Gastrocnemius medialis (tissue), 4 donors: ENCODE data around the gene LILRB1. TPM values are rescaled to one million over a fixed set of nuclear protein-coding genes. Genes with fewer than 3 reads are reported as not detected.
A peak's percentile ranks its signal among the peaks of the same experiment; 100 is the strongest.
"Not testable (repeated sequence)": the region's sequence is repeated elsewhere in the genome, so short reads cannot be mapped to it uniquely, and the experiment has no call there.

Source experiments
- ATAC-seq, 2 donors: fragments of 150-250 bp; one replicate each; pipeline ENCODE4 v1.9.1; 2016
- DNase-seq, 2 donors: peaks; one replicate each; pipeline ENCODE4 v3.0.0-alpha.2; 2019
- H3K27ac ChIP-seq, 4 donors: fragments of 200-600 bp; sonication (generic); 1 replicate in 1 of 4; 2 replicates in 3 of 4; pipeline ENCODE4 v1.5.1; 2016 to 2018; ENCODE audit warnings: mild to moderate bottlenecking in 2 of 4, moderate library complexity in 1 of 4
- H3K27me3 ChIP-seq, 3 donors: fragments of 200-600 bp; sonication (generic) in 2 of 3; 1 replicate in 1 of 3; 2 replicates in 2 of 3; pipeline versions ENCODE4 v1.5.1 to v1.6.0; 2016 to 2019; ENCODE audit warnings: mild to moderate bottlenecking in 1 of 3, moderate library complexity in 1 of 3
- H3K36me3 ChIP-seq, 2 donors: fragments of 200-600 bp; sonication (generic) in 1 of 2; one replicate each; pipeline ENCODE4 v1.5.1; 2017 to 2018
- H3K4me1 ChIP-seq, 2 donors: fragments of 200-600 bp; sonication (generic) in 1 of 2; one replicate each; pipeline ENCODE4 v1.5.1; 2016 to 2017; ENCODE audit warnings: mild to moderate bottlenecking in 2 of 2
- H3K4me3 ChIP-seq, 4 donors: fragments of 200-600 bp; sonication (generic) in 3 of 4; 1 replicate in 1 of 4; 2 replicates in 3 of 4; pipeline ENCODE4 v1.5.1; 2016 to 2019; ENCODE audit warnings: mild to moderate bottlenecking in 2 of 4
- H3K9me3 ChIP-seq, 3 donors: fragments of 200-600 bp; sonication (generic) in 2 of 3; 1 replicate in 1 of 3; 2 replicates in 2 of 3; pipeline ENCODE4 v1.5.1; 2016 to 2019
- CTCF ChIP-seq, 5 experiments: fragments of 450-650 bp in 3 of 5; fragments of 200-600 bp in 2 of 5; sonication (generic) in 2 of 5; IDR thresholded peaks in 4 of 5; conservative IDR thresholded peaks in 1 of 5; 1 replicate in 4 of 5; 2 replicates in 1 of 5; pipeline ENCODE4 v1.5.1; 2016 to 2019; ENCODE audit warnings: antibody characterized with exemption in 5 of 5, mild to moderate bottlenecking in 3 of 5, moderate library complexity in 3 of 5
- POLR2A ChIP-seq, 2 donors: fragments of 450-650 bp; IDR thresholded peaks; one replicate each; pipeline ENCODE4 v1.6.1; 2017; ENCODE audit warnings: antibody characterized with exemption in 2 of 2, mild to moderate bottlenecking in 2 of 2, moderate library complexity in 2 of 2
- in situ Hi-C, 4 donors: fragments of 200-750 bp; cut with MboI; loops; one replicate each; pipeline versions ENCODE4 v1.15.0 to v1.8.0; 2017; ENCODE audit warnings: low sequenced_read_pairs in 4 of 4
- intact Hi-C: fragments of 100-400 bp; cut with DNase I; formaldehyde crosslinking; loops from one replicate; pipeline ENCODE4 v1.15.1; 2023; ENCODE audit warnings: low total_unique reads
- total RNA-seq, 4 donors: library from RNA; depleted of rRNA; stranded (reverse); fragments of >200 nt; gene quantifications; one replicate each; pipeline versions ENCODE4 v1.1.0 to v1.2.3, GENCODE V29; 2016

The LILRB1 gene
- total RNA-seq, 4 donors from 2014 or later: 0.39 to 0.69 TPM; not detected in 2

DNA sequence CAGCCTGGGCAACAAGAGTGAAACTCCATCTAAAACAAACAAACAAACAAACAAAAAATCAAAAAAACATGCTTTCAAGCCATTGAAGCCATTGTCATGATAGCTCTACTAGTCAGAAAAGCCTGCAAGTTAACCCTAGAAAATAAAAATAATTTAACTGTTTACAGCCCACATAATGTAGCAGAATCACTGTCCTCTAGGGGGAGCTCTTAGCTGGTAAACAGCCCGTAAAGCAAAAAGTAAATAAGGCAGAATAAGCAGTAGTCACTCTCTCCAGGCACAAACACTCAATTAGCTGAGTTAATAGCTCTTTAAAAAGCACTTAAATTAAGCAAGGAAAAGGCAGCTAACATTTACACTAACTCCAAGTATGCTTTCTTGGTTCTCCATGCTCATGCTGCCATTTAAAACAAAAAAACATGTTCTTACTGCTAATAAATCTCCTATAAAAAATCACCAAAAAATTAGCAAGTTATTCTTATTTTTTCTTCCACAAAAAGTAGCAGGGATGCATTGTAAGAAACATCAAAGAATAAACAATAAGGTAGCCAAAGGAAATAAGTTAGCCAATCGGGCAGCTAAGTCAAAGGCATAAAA is 43.8 kb downstream of the LILRB1 start:
- no peak overlapping the region for H3K27ac ChIP-seq
- no peak overlapping the region for H3K4me3 ChIP-seq
- H3K4me1 ChIP-seq: no peaks in the 10 kb centered on the region
- no peak for DNase-seq
- no peaks in the 10 kb centered on the region for H3K9me3 ChIP-seq
- no peak for ATAC-seq
- no peaks in the 10 kb centered on the region for H3K27me3 ChIP-seq
- intact Hi-C loops: no loop called here
- in situ Hi-C loops: no loop called here
- TF ChIP-seq CTCF (IDR thresholded peaks at IDR 0.05 in 4 of 5, conservative IDR thresholded peaks at IDR 0.05 in 1 of 5) (peak in 1 of 5 experiments; percentile 38), POLR2A (IDR thresholded peaks at IDR 0.05) (no peak)
- no peaks in the 10 kb centered on the region for H3K36me3 ChIP-seq

GRCh38 chr19:54676210-54676834 is 46.0 kb downstream of the LILRB1 start:
- DNase-seq, in situ Hi-C loops, H3K27ac ChIP-seq, H3K36me3 ChIP-seq, H3K4me1 ChIP-seq, H3K27me3 ChIP-seq, ATAC-seq, H3K4me3 ChIP-seq, intact Hi-C loops, H3K9me3 ChIP-seq: not testable (repeated sequence)
- peak; percentile 30 to 73 (median 59) for TF ChIP-seq CTCF (IDR thresholded peaks at IDR 0.05 in 4 of 5, conservative IDR thresholded peaks at IDR 0.05 in 1 of 5)

DNA sequence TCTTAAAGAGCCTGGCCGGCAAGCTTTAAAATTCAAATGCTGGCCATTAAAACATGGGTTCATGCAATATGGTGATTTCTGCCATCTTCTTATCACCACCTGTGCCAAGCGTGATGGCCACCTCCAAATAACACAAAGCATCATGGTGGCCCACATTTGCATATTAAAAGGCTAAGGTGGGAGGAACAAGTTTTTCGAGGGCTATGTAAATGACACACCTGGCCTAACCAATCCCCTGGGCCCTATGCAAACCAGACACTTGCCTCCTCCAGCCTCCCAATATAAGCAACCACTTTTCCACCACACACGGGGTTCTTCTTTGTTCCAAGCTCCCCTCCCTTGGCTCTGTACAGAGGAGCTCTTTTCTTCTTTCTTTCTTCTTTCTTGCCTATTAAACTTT is 46.9 kb downstream of the LILRB1 start:
- TF ChIP-seq POLR2A (IDR thresholded peaks at IDR 0.05) (no peak), CTCF (IDR thresholded peaks at IDR 0.05 in 4 of 5, conservative IDR thresholded peaks at IDR 0.05 in 1 of 5) (no peak)
- no peaks in the 10 kb centered on the region for H3K36me3 ChIP-seq
- intact Hi-C loops: no loop called here
- H3K9me3 ChIP-seq: no peaks in the 10 kb centered on the region
- H3K27ac ChIP-seq: no peak overlapping the region
- no peaks in the 10 kb centered on the region for H3K4me1 ChIP-seq
- DNase-seq: no peak
- ATAC-seq: no peak
- H3K4me3 ChIP-seq: no peak overlapping the region
- no peaks in the 10 kb centered on the region for H3K27me3 ChIP-seq
- in situ Hi-C loops: no loop called here

GRCh38 chr19:54681596-54681995 is 51.3 kb downstream of the LILRB1 start:
- H3K27me3 ChIP-seq, intact Hi-C loops, in situ Hi-C loops, H3K4me3 ChIP-seq, DNase-seq, H3K36me3 ChIP-seq, H3K4me1 ChIP-seq, ATAC-seq, H3K9me3 ChIP-seq, H3K27ac ChIP-seq: not testable (repeated sequence)

GRCh38 chr19:54682306-54682856 is 52.1 kb downstream of the LILRB1 start:
- Histone ChIP-seq H3K9me3 (no peaks in the 10 kb centered on the region), H3K27ac (no peak overlapping the region), H3K4me3 (no peak overlapping the region), H3K27me3 (no peaks in the 10 kb centered on the region), H3K4me1 (no peaks in the 10 kb centered on the region), H3K36me3 (no peaks in the 10 kb centered on the region)
- no peak for DNase-seq
- in situ Hi-C loops: no loop called here
- no peak for ATAC-seq
- intact Hi-C loops: no loop called here
- TF ChIP-seq POLR2A (IDR thresholded peaks at IDR 0.05) (no peak), CTCF (IDR thresholded peaks at IDR 0.05 in 4 of 5, conservative IDR thresholded peaks at IDR 0.05 in 1 of 5) (no peak)
